ENCODE data around the gene RTN3.
A peak's percentile ranks its signal among the peaks of the same experiment; 100 is the strongest.
"Not testable (repeated sequence)": the region's sequence is repeated elsewhere in the genome, so short reads cannot be mapped to it uniquely, and the experiment has no call there.

RTN3 gene

GRCh38 chr11:63683133-63683991 lies 2.1 kb downstream of the RTN3 start:
- peaks cover 0 to 7% of the 10 kb centered on the region in 2 donors for H3K36me3 ChIP-seq (replicated peaks in 1 of 2; ENCODE audit: control insufficient read depth in 2 of 2, insufficient read depth in 2 of 2, low read length in 2 of 2)
- H4K91ac ChIP-seq (ENCODE audit: low read depth, low read length, poor library complexity), result no peak overlapping the region
- no peak overlapping the region for H4K8ac ChIP-seq (ENCODE audit: low read depth, low read length)
- no peak overlapping the region for H2BK5ac ChIP-seq (ENCODE audit: low read length)
- H3K27me3 ChIP-seq (ENCODE audit: control insufficient read depth in 3 of 3, insufficient read depth in 3 of 3, low read depth in 1 of 3, low read length in 3 of 3), result no peaks in the 10 kb centered on the region
- H2AK5ac ChIP-seq (ENCODE audit: low read depth, low read length), result no peak overlapping the region
- H3K4me3 ChIP-seq (ENCODE audit: low read length in 2 of 2), result peak overlapping the region in 1 of 2 donors; percentile 83
- H3K79me1 ChIP-seq (ENCODE audit: low read depth, low read length), result peaks cover 2% of the 10 kb centered on the region
- H3K23ac ChIP-seq (ENCODE audit: low read depth, low read length, poor library complexity), result no peak overlapping the region
- DNase-seq (ENCODE audit: low spot score), result no peak
- H3K9me3 ChIP-seq (replicated peaks in 1 of 2; ENCODE audit: control insufficient read depth in 2 of 2, insufficient read depth in 1 of 2, low read depth in 1 of 2, low read length in 2 of 2), result no peaks in the 10 kb centered on the region
- no peak overlapping the region for H2AFZ ChIP-seq (ENCODE audit: low read length)
- H3K14ac ChIP-seq (ENCODE audit: low read length), result no peak overlapping the region
- H2BK120ac ChIP-seq (ENCODE audit: low read depth, low read length), result no peak overlapping the region
- no peak overlapping the region for H2BK15ac ChIP-seq (ENCODE audit: low read length)
- H3K9ac ChIP-seq (ENCODE audit: low read depth, low read length, poor library complexity), result no peak overlapping the region
- WGBS, 2 donors (ENCODE audit: extremely low coverage in 2 of 2, insufficient read length in 2 of 2, insufficient replicate concordance in 1 of 2), result 100% methylated on average over 1 of the region's 8 CpGs; no CpG with 5 or more reads in 1 of the 2 donors
- no peak overlapping the region for H3K4me2 ChIP-seq (ENCODE audit: insufficient read depth, low read length, poor library complexity, severe bottlenecking)
- H2BK12ac ChIP-seq (ENCODE audit: low read length), result no peak overlapping the region
- H3K4ac ChIP-seq (ENCODE audit: low read length), result no peak overlapping the region
- peak overlapping the region; percentile 1 for H3K27ac ChIP-seq (replicated peaks; ENCODE audit: low read length)
- no peak overlapping the region for H3K18ac ChIP-seq (ENCODE audit: low read length)
- peaks cover 5 to 12% of the 10 kb centered on the region in 2 donors for H3K4me1 ChIP-seq (ENCODE audit: control insufficient read depth in 2 of 2, insufficient read depth in 1 of 2, low read depth in 1 of 2, low read length in 2 of 2)

DNA sequence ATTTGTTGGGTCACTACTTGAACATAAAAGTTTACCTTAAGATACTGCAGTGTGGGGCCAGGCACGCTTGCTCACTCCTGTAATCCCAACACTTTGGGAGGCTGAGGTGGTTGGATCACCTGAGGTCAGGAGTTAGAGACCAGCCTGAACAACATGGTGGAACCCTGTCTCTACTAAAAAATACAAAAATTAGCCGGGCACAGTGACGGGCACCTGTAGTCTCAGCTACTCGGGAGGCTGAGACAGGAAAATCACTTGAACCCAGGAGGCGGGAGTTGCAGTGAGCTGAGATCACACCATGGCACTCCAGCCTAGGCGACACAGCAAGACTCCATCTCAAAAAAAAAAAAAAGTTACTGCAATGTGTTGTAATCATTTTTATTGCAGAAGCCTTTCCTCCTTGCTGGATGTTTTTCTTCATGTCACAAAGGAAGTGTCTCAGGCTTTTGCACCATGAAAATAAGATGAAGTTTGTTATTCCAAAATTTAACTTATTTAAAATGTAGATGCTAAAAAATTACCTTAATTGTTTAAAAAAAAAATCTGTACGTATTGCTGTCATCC lies 3.9 kb downstream of the RTN3 start:
- H4K8ac ChIP-seq (ENCODE audit: low read depth, low read length); H3K14ac ChIP-seq (ENCODE audit: low read length); H2BK12ac ChIP-seq (ENCODE audit: low read length); H3K9ac ChIP-seq (ENCODE audit: low read depth, low read length, poor library complexity); H3K36me3 ChIP-seq (replicated peaks in 1 of 2; ENCODE audit: control insufficient read depth in 2 of 2, insufficient read depth in 2 of 2, low read length in 2 of 2); H3K18ac ChIP-seq (ENCODE audit: low read length); H2AFZ ChIP-seq (ENCODE audit: low read length); H3K27ac ChIP-seq (replicated peaks; ENCODE audit: low read length); H2BK5ac ChIP-seq (ENCODE audit: low read length); H2BK120ac ChIP-seq (ENCODE audit: low read depth, low read length); H3K27me3 ChIP-seq (ENCODE audit: control insufficient read depth in 3 of 3, insufficient read depth in 3 of 3, low read depth in 1 of 3, low read length in 3 of 3); H2AK5ac ChIP-seq (ENCODE audit: low read depth, low read length); H3K4ac ChIP-seq (ENCODE audit: low read length); H3K23ac ChIP-seq (ENCODE audit: low read depth, low read length, poor library complexity); DNase-seq (ENCODE audit: low spot score); H3K4me2 ChIP-seq (ENCODE audit: insufficient read depth, low read length, poor library complexity, severe bottlenecking); H2BK15ac ChIP-seq (ENCODE audit: low read length); H3K4me3 ChIP-seq (ENCODE audit: low read length in 2 of 2); H3K9me3 ChIP-seq (replicated peaks in 1 of 2; ENCODE audit: control insufficient read depth in 2 of 2, insufficient read depth in 1 of 2, low read depth in 1 of 2, low read length in 2 of 2); H4K91ac ChIP-seq (ENCODE audit: low read depth, low read length, poor library complexity); H3K79me1 ChIP-seq (ENCODE audit: low read depth, low read length): not testable (repeated sequence)
- peaks cover 5 to 12% of the 10 kb centered on the region in 2 donors for H3K4me1 ChIP-seq (ENCODE audit: control insufficient read depth in 2 of 2, insufficient read depth in 1 of 2, low read depth in 1 of 2, low read length in 2 of 2)
- WGBS, 2 donors (ENCODE audit: extremely low coverage in 2 of 2, insufficient read length in 2 of 2, insufficient replicate concordance in 1 of 2), result no CpG with 5 or more reads among the region's 7 CpGs

- H3K23ac ChIP-seq (ENCODE audit: low read depth, low read length, poor library complexity), result no peak overlapping the region
- H3K4me2 ChIP-seq (ENCODE audit: insufficient read depth, low read length, poor library complexity, severe bottlenecking), result no peak overlapping the region
- H2AK5ac ChIP-seq (ENCODE audit: low read depth, low read length), result no peak overlapping the region
- H3K27me3 ChIP-seq (ENCODE audit: control insufficient read depth in 3 of 3, insufficient read depth in 3 of 3, low read depth in 1 of 3, low read length in 3 of 3), result no peaks in the 10 kb centered on the region
- no peaks in the 10 kb centered on the region for H3K9me3 ChIP-seq (replicated peaks in 1 of 2; ENCODE audit: control insufficient read depth in 2 of 2, insufficient read depth in 1 of 2, low read depth in 1 of 2, low read length in 2 of 2)
- no peak overlapping the region for H2BK120ac ChIP-seq (ENCODE audit: low read depth, low read length)
- H2AFZ ChIP-seq (ENCODE audit: low read length), result no peak overlapping the region
- no peak overlapping the region for H3K4me3 ChIP-seq (ENCODE audit: low read length in 2 of 2)
- peaks cover 1 to 8% of the 10 kb centered on the region in 2 donors for H3K4me1 ChIP-seq (ENCODE audit: control insufficient read depth in 2 of 2, insufficient read depth in 1 of 2, low read depth in 1 of 2, low read length in 2 of 2)
- peaks cover 4% of the 10 kb centered on the region for H3K79me1 ChIP-seq (ENCODE audit: low read depth, low read length)
- no peak overlapping the region for H3K27ac ChIP-seq (replicated peaks; ENCODE audit: low read length)
- no peak overlapping the region for H2BK15ac ChIP-seq (ENCODE audit: low read length)
- no peak overlapping the region for H4K91ac ChIP-seq (ENCODE audit: low read depth, low read length, poor library complexity)
- no peak overlapping the region for H3K9ac ChIP-seq (ENCODE audit: low read depth, low read length, poor library complexity)
- H3K18ac ChIP-seq (ENCODE audit: low read length), result no peak overlapping the region
- H3K36me3 ChIP-seq (replicated peaks in 1 of 2; ENCODE audit: control insufficient read depth in 2 of 2, insufficient read depth in 2 of 2, low read length in 2 of 2), result peaks cover 0 to 15% of the 10 kb centered on the region in 2 donors
- WGBS, 2 donors (ENCODE audit: extremely low coverage in 2 of 2, insufficient read length in 2 of 2, insufficient replicate concordance in 1 of 2), result no CpG with 5 or more reads among the region's 2 CpGs
- H4K8ac ChIP-seq (ENCODE audit: low read depth, low read length), result no peak overlapping the region
- no peak overlapping the region for H2BK12ac ChIP-seq (ENCODE audit: low read length)
- no peak overlapping the region for H3K4ac ChIP-seq (ENCODE audit: low read length)
- H2BK5ac ChIP-seq (ENCODE audit: low read length), result no peak overlapping the region
- DNase-seq (ENCODE audit: low spot score), result no peak
- no peak overlapping the region for H3K14ac ChIP-seq (ENCODE audit: low read length)
Observed at GRCh38 chr11:63686926-63687325, 5.6 kb downstream of the RTN3 start.

GRCh38 chr11:63687845-63688244 lies 6.5 kb downstream of the RTN3 start:
- Histone ChIP-seq H2BK15ac (ENCODE audit: low read length) (no peak overlapping the region), H4K91ac (ENCODE audit: low read depth, low read length, poor library complexity) (no peak overlapping the region), H3K27me3 (ENCODE audit: control insufficient read depth in 3 of 3, insufficient read depth in 3 of 3, low read depth in 1 of 3, low read length in 3 of 3) (no peaks in the 10 kb centered on the region), H2BK12ac (ENCODE audit: low read length) (no peak overlapping the region), H2AK5ac (ENCODE audit: low read depth, low read length) (no peak overlapping the region), H3K4me3 (ENCODE audit: low read length in 2 of 2) (no peak overlapping the region), H4K8ac (ENCODE audit: low read depth, low read length) (no peak overlapping the region), H3K14ac (ENCODE audit: low read length) (no peak overlapping the region), H3K4me1 (ENCODE audit: control insufficient read depth in 2 of 2, insufficient read depth in 1 of 2, low read depth in 1 of 2, low read length in 2 of 2) (peaks cover 1 to 8% of the 10 kb centered on the region in 2 donors), H3K9ac (ENCODE audit: low read depth, low read length, poor library complexity) (no peak overlapping the region), H3K4ac (ENCODE audit: low read length) (no peak overlapping the region), H2BK120ac (ENCODE audit: low read depth, low read length) (no peak overlapping the region), H2AFZ (ENCODE audit: low read length) (no peak overlapping the region), H3K79me1 (ENCODE audit: low read depth, low read length) (peaks cover 8% of the 10 kb centered on the region), H3K27ac (replicated peaks; ENCODE audit: low read length) (no peak overlapping the region), H3K9me3 (replicated peaks in 1 of 2; ENCODE audit: control insufficient read depth in 2 of 2, insufficient read depth in 1 of 2, low read depth in 1 of 2, low read length in 2 of 2) (no peaks in the 10 kb centered on the region), H3K23ac (ENCODE audit: low read depth, low read length, poor library complexity) (no peak overlapping the region), H2BK5ac (ENCODE audit: low read length) (no peak overlapping the region), H3K4me2 (ENCODE audit: insufficient read depth, low read length, poor library complexity, severe bottlenecking) (no peak overlapping the region), H3K18ac (ENCODE audit: low read length) (no peak overlapping the region), H3K36me3 (replicated peaks in 1 of 2; ENCODE audit: control insufficient read depth in 2 of 2, insufficient read depth in 2 of 2, low read length in 2 of 2) (peaks cover 0 to 15% of the 10 kb centered on the region in 2 donors)
- no peak for DNase-seq (ENCODE audit: low spot score)
- no CpG with 5 or more reads among the region's 1 CpG for WGBS, 2 donors (ENCODE audit: extremely low coverage in 2 of 2, insufficient read length in 2 of 2, insufficient replicate concordance in 1 of 2)

Data from neuronal stem cell (in vitro differentiated cells).